ENCODE data around the gene RAB11FIP5. TPM values are rescaled to one million over a fixed set of nuclear protein-coding genes. Genes with fewer than 3 reads are reported as not detected.
A peak's percentile ranks its signal among the peaks of the same experiment; 100 is the strongest.

RAB11FIP5 gene
- total and polyA plus RNA-seq, 9 of the 15 experiments (the other 6 are each of a cell fraction or from before 2014, with no cell fraction given) = 1.7 to 14.4 (median 6.4) TPM

DNA sequence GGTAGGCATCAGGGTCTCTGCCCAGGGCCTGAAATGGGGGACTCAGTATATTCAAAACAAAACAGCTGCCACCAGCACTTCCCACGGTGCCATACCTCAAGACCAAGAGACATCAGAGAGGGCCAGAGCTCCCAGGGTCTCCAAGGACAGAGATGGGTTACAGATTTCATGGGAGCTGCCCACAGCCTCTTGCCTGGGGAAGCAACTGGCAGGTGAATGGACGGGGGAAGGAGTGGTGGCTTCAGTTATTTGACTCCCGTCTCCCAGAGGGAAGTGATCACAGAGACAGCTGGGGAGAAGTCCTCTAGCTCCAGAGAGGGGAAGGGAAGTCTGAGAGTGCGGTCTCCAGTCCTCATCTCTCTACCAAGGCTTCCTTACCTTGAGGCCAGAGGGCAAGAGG, 25.4 kb downstream of the RAB11FIP5 start (continued):
- TF ChIP-seq, protein P1, sequence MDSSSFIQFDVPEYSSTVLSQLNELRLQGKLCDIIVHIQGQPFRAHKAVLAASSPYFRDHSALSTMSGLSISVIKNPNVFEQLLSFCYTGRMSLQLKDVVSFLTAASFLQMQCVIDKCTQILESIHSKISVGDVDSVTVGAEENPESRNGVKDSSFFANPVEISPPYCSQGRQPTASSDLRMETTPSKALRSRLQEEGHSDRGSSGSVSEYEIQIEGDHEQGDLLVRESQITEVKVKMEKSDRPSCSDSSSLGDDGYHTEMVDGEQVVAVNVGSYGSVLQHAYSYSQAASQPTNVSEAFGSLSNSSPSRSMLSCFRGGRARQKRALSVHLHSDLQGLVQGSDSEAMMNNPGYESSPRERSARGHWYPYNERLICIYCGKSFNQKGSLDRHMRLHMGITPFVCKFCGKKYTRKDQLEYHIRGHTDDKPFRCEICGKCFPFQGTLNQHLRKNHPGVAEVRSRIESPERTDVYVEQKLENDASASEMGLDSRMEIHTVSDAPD (CRISPR knock-in tag; IDR thresholded peaks at IDR 0.05) = no peak
- TF ChIP-seq, protein P2, sequence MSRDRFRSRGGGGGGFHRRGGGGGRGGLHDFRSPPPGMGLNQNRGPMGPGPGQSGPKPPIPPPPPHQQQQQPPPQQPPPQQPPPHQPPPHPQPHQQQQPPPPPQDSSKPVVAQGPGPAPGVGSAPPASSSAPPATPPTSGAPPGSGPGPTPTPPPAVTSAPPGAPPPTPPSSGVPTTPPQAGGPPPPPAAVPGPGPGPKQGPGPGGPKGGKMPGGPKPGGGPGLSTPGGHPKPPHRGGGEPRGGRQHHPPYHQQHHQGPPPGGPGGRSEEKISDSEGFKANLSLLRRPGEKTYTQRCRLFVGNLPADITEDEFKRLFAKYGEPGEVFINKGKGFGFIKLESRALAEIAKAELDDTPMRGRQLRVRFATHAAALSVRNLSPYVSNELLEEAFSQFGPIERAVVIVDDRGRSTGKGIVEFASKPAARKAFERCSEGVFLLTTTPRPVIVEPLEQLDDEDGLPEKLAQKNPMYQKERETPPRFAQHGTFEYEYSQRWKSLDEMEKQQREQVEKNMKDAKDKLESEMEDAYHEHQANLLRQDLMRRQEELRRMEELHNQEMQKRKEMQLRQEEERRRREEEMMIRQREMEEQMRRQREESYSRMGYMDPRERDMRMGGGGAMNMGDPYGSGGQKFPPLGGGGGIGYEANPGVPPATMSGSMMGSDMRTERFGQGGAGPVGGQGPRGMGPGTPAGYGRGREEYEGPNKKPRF (IDR thresholded peaks at IDR 0.05; ENCODE audit: low read depth, low read length) = no peak
- TF ChIP-seq, protein P3, sequence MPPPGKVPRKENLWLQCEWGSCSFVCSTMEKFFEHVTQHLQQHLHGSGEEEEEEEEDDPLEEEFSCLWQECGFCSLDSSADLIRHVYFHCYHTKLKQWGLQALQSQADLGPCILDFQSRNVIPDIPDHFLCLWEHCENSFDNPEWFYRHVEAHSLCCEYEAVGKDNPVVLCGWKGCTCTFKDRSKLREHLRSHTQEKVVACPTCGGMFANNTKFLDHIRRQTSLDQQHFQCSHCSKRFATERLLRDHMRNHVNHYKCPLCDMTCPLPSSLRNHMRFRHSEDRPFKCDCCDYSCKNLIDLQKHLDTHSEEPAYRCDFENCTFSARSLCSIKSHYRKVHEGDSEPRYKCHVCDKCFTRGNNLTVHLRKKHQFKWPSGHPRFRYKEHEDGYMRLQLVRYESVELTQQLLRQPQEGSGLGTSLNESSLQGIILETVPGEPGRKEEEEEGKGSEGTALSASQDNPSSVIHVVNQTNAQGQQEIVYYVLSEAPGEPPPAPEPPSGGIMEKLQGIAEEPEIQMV (tag; conservative IDR thresholded peaks at IDR 0.05; ENCODE audit: low read depth) = no peak

DNA sequence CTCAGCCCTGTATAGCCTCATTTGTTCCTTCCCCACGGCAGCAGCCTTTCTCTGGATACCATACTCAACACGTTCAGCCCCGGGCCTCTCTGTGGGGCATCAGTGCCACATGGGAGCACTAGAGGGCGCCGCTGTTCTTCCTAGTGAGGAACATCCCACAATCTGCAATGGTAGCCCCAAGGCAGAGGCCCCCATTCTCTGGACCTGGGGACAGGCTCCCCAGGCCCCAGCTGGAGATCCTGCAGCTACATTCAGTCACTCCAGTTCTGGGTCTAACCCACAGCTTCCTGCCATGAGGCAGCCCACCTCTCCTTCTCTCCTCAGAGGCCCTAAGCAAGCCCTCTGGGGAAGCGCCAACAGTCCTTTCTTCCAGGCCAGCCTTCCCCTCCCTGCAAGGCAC, 27.1 kb downstream of the RAB11FIP5 start:
- ChIA-PET CTCF (ENCODE audit: low intra/inter-chr PET ratio) (interaction anchor here (0.6 to 2.1 kb wide), 9 partner anchors 68 to 175 kb away, joined by 3 to 16 read pairs (median 7); no protein-coding TSS in a partner anchor), POLR2A (interaction anchor here (0.6 to 0.9 kb wide), 2 partner anchors 10 to 71 kb away, joined by 3 to 4 read pairs; no protein-coding TSS in a partner anchor)
- H2AFZ ChIP-seq (ENCODE audit: low read depth, low read length) = no peak overlapping the region
- no peaks in the 10 kb centered on the region for H3K9me3 ChIP-seq (replicated peaks; ENCODE audit: control insufficient read depth, insufficient read depth, low read depth, low read length)
- H3K4me1 ChIP-seq (replicated peaks in 1 of 2; ENCODE audit: control insufficient read depth in 2 of 2, insufficient read depth in 2 of 2, low read length in 2 of 2) = peaks cover 0 to 13% of the 10 kb centered on the region in 2 experiments; a peak in 4 of 5 replicates
- H3K4me3 ChIP-seq = no peak overlapping the region
- WGBS (ENCODE audit: insufficient coverage, low coverage, missing lambda C conversion rate) = 20% methylated on average over 5 of the region's 6 CpGs
- no peak overlapping the region for H3K27ac ChIP-seq (ENCODE audit: extremely low read depth, low read depth, low read length)
- no peaks in the 10 kb centered on the region for H3K27me3 ChIP-seq (ENCODE audit: control insufficient read depth in 2 of 2, insufficient read depth in 2 of 2, low read length in 2 of 2)
- no peak overlapping the region for H3K4me2 ChIP-seq (ENCODE audit: insufficient read depth, low read length)
- intact Hi-C loops (cut with micrococcal nuclease) (loop anchor here (1.0 to 5.0 kb wide), 4 partner anchors 71 to 177 kb away; no protein-coding TSS in a partner anchor), in situ Hi-C loops (cut with MboI) (no loop called here)
- peaks cover 6% of the 10 kb centered on the region; the same call in 1 of the 3 replicates for H3K36me3 ChIP-seq (ENCODE audit: control insufficient read depth, insufficient read depth, low read length)
- no peaks in the 10 kb centered on the region for H3K9me1 ChIP-seq (ENCODE audit: control insufficient read depth, insufficient read depth, low read length)
- BruUV-seq (replicated peaks) = no TSS peak
- peak; percentile 87 for FAIRE-seq
- H3K9ac ChIP-seq (ENCODE audit: insufficient read depth in 1 of 2, low read depth in 2 of 2, low read length in 2 of 2) = peak overlapping the region in 1 of 2 experiments; percentile 47; a peak in 1 of 4 replicates
- peak; percentile 96 for ATAC-seq
- H4K20me1 ChIP-seq (replicated peaks; ENCODE audit: control insufficient read depth, insufficient read depth, low read length) = peaks cover 49% of the 10 kb centered on the region; the same call in 1 of the 2 replicates
- DNase-seq (ENCODE audit: extremely low read depth in 1 of 4, low spot score in 3 of 4) = peak; percentile 78 to 83 (median 80)
- H3K79me2 ChIP-seq (ENCODE audit: control insufficient read depth, insufficient read depth, low read length) = no peaks in the 10 kb centered on the region
- TF ChIP-seq ZNF785 (CRISPR knock-in tag; IDR thresholded peaks at IDR 0.05) (no peak), ARID1B (IDR thresholded peaks at IDR 0.05) (no peak), ESRRA (IDR thresholded peaks at IDR 0.05; ENCODE audit: borderline replicate concordance, low read depth) (peak; percentile 24; the same call in 1 of the 2 replicates), ZNF347 (CRISPR knock-in tag; IDR thresholded peaks at IDR 0.05; ENCODE audit: low read depth) (no peak), NFE2 (IDR thresholded peaks at IDR 0.05; ENCODE audit: low read depth) (no peak), ZZZ3 (IDR thresholded peaks at IDR 0.05) (no peak)
- TF ChIP-seq, protein P4, sequence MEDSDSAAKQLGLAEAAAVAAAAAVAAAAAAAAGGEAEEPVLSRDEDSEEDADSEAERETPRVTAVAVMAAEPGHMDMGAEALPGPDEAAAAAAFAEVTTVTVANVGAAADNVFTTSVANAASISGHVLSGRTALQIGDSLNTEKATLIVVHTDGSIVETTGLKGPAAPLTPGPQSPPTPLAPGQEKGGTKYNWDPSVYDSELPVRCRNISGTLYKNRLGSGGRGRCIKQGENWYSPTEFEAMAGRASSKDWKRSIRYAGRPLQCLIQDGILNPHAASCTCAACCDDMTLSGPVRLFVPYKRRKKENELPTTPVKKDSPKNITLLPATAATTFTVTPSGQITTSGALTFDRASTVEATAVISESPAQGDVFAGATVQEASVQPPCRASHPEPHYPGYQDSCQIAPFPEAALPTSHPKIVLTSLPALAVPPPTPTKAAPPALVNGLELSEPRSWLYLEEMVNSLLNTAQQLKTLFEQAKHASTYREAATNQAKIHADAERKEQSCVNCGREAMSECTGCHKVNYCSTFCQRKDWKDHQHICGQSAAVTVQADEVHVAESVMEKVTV (CRISPR knock-in tag; IDR thresholded peaks at IDR 0.05) = peak; percentile 94
- TF ChIP-seq, protein P5, sequence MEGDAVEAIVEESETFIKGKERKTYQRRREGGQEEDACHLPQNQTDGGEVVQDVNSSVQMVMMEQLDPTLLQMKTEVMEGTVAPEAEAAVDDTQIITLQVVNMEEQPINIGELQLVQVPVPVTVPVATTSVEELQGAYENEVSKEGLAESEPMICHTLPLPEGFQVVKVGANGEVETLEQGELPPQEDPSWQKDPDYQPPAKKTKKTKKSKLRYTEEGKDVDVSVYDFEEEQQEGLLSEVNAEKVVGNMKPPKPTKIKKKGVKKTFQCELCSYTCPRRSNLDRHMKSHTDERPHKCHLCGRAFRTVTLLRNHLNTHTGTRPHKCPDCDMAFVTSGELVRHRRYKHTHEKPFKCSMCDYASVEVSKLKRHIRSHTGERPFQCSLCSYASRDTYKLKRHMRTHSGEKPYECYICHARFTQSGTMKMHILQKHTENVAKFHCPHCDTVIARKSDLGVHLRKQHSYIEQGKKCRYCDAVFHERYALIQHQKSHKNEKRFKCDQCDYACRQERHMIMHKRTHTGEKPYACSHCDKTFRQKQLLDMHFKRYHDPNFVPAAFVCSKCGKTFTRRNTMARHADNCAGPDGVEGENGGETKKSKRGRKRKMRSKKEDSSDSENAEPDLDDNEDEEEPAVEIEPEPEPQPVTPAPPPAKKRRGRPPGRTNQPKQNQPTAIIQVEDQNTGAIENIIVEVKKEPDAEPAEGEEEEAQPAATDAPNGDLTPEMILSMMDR (IDR thresholded peaks at IDR 0.05 in 2 of 3, conservative IDR thresholded peaks at IDR 0.05 in 1 of 3; ENCODE audit: insufficient read depth in 2 of 3, low read depth in 1 of 3, low read length in 3 of 3) = peak; percentile 91 to 94 (median 93)
